ENCODE measurements around the gene FOXR1.

FOXR1 gene

DNA sequence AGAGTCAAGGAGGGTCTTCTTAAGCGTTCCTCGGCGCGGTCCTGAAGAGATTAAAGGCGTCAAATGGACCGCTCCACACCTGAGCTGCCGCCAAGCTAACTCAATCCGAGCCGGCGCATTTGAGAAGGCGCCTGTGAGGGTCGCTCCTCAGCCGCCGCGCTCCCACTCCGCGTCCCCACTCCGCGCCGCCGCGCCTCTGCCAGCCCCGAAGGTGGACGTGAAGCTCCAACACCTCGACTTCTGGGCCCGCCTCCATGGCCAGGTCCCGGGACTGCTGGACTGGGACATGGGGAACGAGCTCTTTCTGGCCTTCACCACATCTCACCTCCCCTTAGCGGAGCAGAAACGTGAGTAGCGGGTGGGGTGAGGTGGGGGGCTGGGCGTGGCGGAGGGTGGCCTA lies at the start of gene FOXR1:
Gene FOXR1, plus strand, starts transcription at position 116 of the 400 bp plus-strand sequence. Its CDS starts 171 bp downstream, at position 287.
- Mint-ChIP-seq H3K4me3 (no peak within 1 kb of the TSS), H3K27me3 (ENCODE audit: low read depth) (peaks cover 23% of the 10 kb centered on the region), H3K9me3 (no peaks in the 10 kb centered on the region), H3K27ac (no peak within 1 kb of the TSS), H3K4me1 (ENCODE audit: low read depth) (no peaks in the 10 kb centered on the region), H3K36me3 (ENCODE audit: low read depth) (no peaks in the 10 kb centered on the region)

GRCh38 chr11:118921929-118922744 lies 49.4 kb upstream of the FOXR1 start:
- Mint-ChIP-seq H3K4me3 (peak overlapping the region; percentile 95), H3K36me3 (ENCODE audit: low read depth) (peaks cover 22% of the 10 kb centered on the region)

DNA sequence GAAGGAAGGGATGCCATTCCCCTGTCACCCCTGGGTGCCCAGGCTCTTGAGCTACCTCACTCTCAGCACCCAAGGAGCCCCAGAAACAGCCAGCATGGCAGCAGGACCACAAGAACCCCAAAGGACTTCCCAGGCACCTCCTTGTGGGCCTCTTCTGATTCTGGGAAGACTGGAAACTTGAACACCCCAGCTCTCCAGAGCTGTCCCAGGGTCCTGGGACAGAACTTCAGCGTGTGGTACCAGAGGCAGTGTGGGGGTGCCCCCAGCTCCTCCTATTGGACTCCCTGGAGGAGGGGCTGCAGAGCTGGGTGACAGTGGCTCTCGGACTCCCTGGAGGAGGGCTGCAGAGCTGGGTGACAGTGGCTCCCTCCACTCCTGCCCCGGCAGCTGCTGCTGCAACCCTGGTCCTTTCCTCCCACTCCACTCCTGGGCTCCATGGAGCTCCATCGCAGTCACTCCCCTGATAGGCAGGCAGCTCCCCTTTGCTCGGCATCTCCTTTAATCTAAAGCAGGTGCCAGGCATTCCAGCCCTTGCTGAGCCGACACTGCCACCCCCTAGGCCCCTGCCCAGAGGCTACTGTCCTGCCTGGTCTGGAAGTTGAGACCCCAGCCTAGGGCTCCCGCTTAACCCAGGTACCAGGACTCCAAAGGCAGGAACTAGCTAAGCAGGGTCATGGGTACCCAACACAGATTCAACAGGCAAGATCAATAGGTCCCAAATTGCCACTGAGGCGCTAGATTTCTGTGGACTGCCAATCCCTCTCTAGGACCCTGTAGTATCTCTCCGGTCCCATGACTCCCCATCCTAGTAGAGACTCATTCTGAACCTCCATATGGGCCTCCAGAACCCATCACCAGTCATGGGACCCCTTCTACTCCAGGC lies 48.6 kb upstream of the FOXR1 start:
- Mint-ChIP-seq H3K4me1 (ENCODE audit: low read depth) (peaks cover 58% of the 10 kb centered on the region), H3K9me3 (no peaks in the 10 kb centered on the region), H3K4me3 (peak overlapping the region; percentile 95), H3K27me3 (ENCODE audit: low read depth) (no peaks in the 10 kb centered on the region), H3K36me3 (ENCODE audit: low read depth) (peaks cover 17% of the 10 kb centered on the region), H3K27ac (peak overlapping the region; percentile 84)

More at GRCh38 chr11:118921929-118922744, 49.4 kb upstream of the FOXR1 start:
- no peaks in the 10 kb centered on the region for H3K9me3 Mint-ChIP-seq
- H3K27me3 Mint-ChIP-seq (ENCODE audit: low read depth) = no peaks in the 10 kb centered on the region
- peaks cover 58% of the 10 kb centered on the region for H3K4me1 Mint-ChIP-seq (ENCODE audit: low read depth)
- no peak overlapping the region for H3K27ac Mint-ChIP-seq

DNA sequence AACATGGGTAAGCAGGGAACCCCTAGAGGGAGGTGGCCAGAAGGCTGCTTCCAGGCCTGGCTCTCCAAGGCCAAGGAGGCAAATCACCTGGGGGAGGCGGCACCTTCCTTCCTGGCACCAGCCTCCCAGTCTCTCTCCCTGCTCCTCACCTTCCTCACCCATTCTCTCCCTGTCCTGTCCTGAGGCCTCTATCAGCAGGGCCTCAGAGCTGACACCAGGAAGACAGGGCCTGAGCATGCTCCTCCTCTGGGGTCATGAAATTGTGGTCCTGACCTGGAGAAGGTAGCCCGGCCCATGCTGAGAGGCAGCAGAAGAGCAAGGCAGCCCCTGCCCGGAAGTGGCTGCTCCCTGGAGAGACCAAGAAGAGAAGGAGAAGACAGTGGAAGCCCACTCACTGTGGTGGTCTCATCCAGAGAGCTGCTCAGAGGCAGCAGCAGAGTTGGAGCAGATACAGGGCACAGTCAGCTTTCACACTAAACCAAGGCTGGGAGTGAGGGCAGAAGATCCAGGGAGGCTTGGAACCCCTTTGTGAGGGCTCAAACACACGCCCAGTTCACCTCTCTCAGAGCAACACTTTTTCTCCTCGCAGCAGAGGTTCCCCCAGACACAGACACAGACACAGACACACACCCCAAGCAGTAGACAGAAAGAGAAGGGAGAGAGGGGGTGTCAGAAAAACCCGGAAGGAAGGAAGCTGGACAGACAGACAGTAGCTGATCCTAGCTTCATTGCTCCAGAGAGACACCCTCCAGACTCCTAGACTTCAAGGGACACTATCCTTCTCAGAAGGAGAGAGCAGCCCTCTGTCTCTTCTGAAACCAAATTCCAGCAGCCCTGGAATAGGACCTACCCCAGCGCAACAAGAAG lies 47.6 kb upstream of the FOXR1 start:
- Mint-ChIP-seq H3K27me3 (ENCODE audit: low read depth) (no peaks in the 10 kb centered on the region), H3K4me3 (peak overlapping the region; percentile 95), H3K27ac (peak overlapping the region; percentile 84), H3K36me3 (ENCODE audit: low read depth) (peaks cover 17% of the 10 kb centered on the region), H3K9me3 (no peaks in the 10 kb centered on the region), H3K4me1 (ENCODE audit: low read depth) (peaks cover 56% of the 10 kb centered on the region)

DNA sequence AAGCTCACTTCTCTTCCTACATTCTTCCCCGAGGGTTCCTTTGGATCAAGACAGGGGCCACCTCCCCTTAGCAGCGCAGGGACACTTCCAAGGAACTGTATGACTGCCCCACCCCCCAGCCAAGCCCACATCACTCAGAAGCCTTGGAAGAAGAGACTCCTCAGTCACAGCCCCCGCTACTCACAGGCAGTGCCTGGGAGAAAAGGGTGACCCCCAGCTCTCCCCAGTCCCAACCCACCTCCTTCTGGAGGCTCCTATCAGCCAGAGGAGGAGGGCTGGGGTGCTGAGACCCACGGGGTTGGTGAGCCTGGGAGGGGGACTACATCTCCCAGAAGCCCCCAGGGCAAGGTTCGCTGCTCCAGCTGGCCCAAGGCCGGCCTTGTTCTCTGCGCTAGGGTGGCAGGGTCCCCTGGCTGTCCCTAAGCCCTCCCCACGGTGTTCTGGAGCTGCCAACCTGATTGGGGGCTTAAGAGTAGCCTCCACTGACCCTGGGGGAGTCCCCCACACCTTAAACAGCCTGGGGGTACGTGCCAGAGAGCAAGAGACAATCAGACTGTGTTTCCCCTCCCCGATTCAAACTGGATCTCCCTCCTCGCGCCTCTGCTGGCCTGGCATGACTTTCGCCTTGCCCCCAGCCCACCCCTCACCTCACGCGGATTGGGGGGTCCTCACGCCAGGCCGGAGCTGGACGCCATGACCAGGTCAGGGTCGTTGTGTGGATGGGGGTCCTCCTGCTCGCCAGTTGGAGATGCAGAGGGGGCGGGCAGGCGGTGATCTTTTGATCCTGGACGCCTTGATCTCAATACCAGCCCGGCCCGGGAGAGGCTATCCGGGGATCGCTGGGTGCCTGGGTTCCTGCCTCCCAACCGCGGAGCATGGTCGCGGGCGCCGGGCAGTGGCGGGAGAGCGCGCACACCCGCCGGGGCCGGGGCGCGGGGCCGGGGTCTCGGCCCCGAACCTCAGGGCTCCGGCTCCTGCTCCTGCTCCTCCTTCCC lies 46.7 kb upstream of the FOXR1 start:
- Mint-ChIP-seq H3K27ac (peak overlapping the region; percentile 84), H3K4me3 (peak overlapping the region; percentile 95), H3K27me3 (ENCODE audit: low read depth) (no peaks in the 10 kb centered on the region), H3K4me1 (ENCODE audit: low read depth) (peaks cover 49% of the 10 kb centered on the region), H3K9me3 (no peaks in the 10 kb centered on the region), H3K36me3 (ENCODE audit: low read depth) (peaks cover 12% of the 10 kb centered on the region)

DNA sequence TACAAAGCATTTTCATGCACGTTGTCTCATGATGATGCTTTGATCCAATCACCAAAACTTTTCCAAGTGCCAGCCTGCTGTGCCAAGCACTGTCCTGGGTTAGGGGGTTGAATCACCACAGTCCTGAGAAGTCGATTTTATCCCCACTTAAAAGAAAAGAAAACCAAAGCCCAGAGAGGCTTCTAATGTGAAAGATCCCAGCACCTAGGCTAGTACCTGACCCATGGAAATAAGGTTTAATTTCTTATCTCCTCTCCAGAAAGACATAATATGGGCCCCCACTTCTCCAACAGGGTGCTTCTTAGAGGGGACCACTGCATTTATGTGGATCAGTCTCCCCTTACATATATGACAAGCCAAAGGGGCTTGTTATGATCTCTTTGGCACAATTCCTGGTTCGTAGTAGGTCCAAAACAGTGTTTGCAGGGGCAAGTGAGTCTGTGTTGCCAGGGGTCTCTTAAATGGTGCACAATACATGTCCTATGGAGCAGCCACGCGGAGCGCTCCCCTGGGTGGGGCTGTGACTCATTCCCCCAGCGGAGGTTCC lies 43.9 kb upstream of the FOXR1 start:
- Mint-ChIP-seq H3K4me1 (ENCODE audit: low read depth) (peaks cover 46% of the 10 kb centered on the region), H3K4me3 (peak overlapping the region; percentile 96), H3K27me3 (ENCODE audit: low read depth) (peaks cover 4% of the 10 kb centered on the region), H3K9me3 (no peaks in the 10 kb centered on the region), H3K36me3 (ENCODE audit: low read depth) (peaks cover 3% of the 10 kb centered on the region), H3K27ac (peak overlapping the region; percentile 78)

DNA sequence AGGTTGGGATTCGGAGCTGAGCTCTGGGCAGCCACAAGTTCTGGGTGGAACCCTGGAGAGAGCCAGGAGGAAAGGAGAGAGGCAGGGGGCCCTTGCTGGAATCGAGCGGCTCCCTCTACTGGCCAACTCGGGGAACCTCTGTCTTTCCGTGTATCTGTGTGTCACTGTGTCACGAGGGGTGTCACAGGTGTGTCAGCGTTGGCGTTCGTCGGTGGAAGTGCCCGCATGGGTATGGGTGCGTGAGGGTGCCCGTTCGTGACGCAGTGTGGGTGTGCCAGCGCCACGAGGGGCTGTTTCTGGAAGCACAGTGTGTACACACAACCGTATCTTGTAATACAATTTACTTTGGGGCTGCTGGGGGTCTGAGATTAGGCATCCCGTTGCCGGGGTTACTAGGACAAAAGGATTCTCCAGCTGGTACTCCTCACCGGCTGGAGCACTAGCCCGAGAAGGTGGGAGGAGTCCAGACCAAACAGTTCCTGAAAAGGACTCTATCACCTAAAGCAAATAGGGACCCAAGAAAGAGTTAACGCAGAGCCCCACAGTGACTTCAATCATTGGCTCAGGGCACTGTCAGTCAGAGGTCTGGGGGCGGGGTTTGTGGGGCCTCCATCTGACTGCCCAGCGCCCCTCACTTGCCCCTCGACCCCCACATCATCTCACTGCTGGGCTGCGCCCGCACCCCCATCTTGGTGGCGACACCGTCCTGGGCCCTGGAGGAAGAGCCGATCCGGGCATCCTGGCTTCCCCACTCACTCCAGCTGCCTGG lies 43.3 kb upstream of the FOXR1 start:
- H3K27ac Mint-ChIP-seq = peak overlapping the region; percentile 78
- no peaks in the 10 kb centered on the region for H3K9me3 Mint-ChIP-seq
- H3K27me3 Mint-ChIP-seq (ENCODE audit: low read depth) = peaks cover 4% of the 10 kb centered on the region
- peak overlapping the region; percentile 96 for H3K4me3 Mint-ChIP-seq
- peaks cover 43% of the 10 kb centered on the region for H3K4me1 Mint-ChIP-seq (ENCODE audit: low read depth)
- H3K36me3 Mint-ChIP-seq (ENCODE audit: low read depth) = peaks cover 3% of the 10 kb centered on the region

DNA sequence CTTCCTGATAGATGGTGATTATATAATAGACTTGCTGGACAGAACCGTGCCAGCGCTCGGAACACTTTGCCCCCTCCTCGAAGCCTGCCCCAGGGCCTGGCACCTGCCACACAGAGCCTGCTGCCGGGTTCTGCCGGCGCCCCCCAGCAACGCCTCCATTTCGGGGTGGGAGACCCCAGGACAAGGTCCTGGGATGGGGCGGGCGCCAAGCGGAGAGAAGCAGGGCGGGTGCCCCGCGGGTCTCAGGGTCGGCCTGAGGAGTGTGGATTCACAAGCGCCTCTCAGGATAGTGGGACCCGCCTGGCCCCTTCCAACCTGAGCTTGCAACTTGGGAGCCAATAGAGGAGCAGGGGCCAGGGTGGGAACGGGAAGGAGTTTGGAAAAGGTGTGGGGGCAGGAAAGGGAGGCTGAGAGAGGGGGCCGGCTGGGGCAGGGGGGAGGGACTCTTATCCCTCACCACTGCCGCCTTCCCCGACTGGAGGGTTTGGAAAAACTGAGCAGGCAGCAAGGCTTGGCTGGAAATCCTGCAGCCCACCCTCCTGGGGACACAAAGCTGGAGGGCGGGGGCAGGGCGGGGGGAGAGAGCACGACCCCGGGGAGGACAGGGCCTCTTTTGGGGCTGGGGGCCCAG lies 42.6 kb upstream of the FOXR1 start:
- peaks cover 3% of the 10 kb centered on the region for H3K36me3 Mint-ChIP-seq (ENCODE audit: low read depth)
- peak overlapping the region; percentile 96 for H3K4me3 Mint-ChIP-seq
- H3K4me1 Mint-ChIP-seq (ENCODE audit: low read depth) = peaks cover 38% of the 10 kb centered on the region
- H3K27me3 Mint-ChIP-seq (ENCODE audit: low read depth) = peaks cover 4% of the 10 kb centered on the region
- peak overlapping the region; percentile 78 for H3K27ac Mint-ChIP-seq
- no peaks in the 10 kb centered on the region for H3K9me3 Mint-ChIP-seq

- H3K4me1 Mint-ChIP-seq (ENCODE audit: low read depth) = peaks cover 32% of the 10 kb centered on the region
- H3K27ac Mint-ChIP-seq = peak overlapping the region; percentile 93
- H3K27me3 Mint-ChIP-seq (ENCODE audit: low read depth) = peaks cover 4% of the 10 kb centered on the region
- H3K4me3 Mint-ChIP-seq = peak overlapping the region; percentile 84
- no peaks in the 10 kb centered on the region for H3K9me3 Mint-ChIP-seq
- no peaks in the 10 kb centered on the region for H3K36me3 Mint-ChIP-seq (ENCODE audit: low read depth)
Measured at GRCh38 chr11:118929501-118930093, 42.0 kb upstream of the FOXR1 start.

GRCh38 chr11:118930094-118930712 lies 41.4 kb upstream of the FOXR1 start:
- Mint-ChIP-seq H3K9me3 (no peaks in the 10 kb centered on the region), H3K4me3 (peak overlapping the region; percentile 84), H3K4me1 (ENCODE audit: low read depth) (peaks cover 32% of the 10 kb centered on the region), H3K27ac (peak overlapping the region; percentile 93), H3K36me3 (ENCODE audit: low read depth) (no peaks in the 10 kb centered on the region), H3K27me3 (ENCODE audit: low read depth) (peaks cover 4% of the 10 kb centered on the region)

DNA sequence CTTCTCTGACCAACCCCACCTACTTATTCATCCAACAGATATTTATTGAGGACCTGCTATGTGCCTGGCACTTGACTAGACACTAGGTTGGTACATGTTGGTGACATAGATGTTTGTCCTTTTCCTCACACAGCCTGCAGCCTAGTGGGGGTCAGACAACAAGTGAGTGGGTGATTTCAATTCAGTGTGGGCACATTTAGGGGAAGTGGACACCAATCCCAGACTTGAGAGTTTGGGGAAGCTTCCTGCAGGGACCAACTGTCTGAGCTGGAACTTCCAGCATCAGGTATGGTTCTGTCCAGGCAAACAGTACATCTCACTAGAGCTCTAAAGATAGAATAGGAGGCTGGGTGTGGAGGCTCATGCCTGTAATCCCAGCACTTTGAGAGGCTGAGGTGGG lies 40.0 kb upstream of the FOXR1 start:
- Mint-ChIP-seq H3K27ac (no peak overlapping the region), H3K4me3 (no peak overlapping the region), H3K27me3 (ENCODE audit: low read depth) (peaks cover 4% of the 10 kb centered on the region), H3K4me1 (ENCODE audit: low read depth) (peaks cover 27% of the 10 kb centered on the region), H3K9me3 (no peaks in the 10 kb centered on the region), H3K36me3 (ENCODE audit: low read depth) (no peaks in the 10 kb centered on the region)
